Measurements from ENCODE around the gene HM13. TPM values are rescaled to one million over a fixed set of nuclear protein-coding genes. Genes with fewer than 3 reads are reported as not detected.
"Not testable (repeated sequence)": the region's sequence is repeated elsewhere in the genome, so short reads cannot be mapped to it uniquely, and the experiment has no call there.

The HM13 gene
- total RNA-seq, 2 donors from 2014 or later: 107 to 179 TPM

- Histone ChIP-seq H3K9ac (ENCODE audit: low read depth in 2 of 2, low read length in 2 of 2) (peak overlapping the region in 1 of 2 donors; percentile 2), H3K4me3 (no peak overlapping the region), H3K9me3 (no peaks in the 10 kb centered on the region), H3K36me3 (no peaks in the 10 kb centered on the region), H3K4me1 (peaks cover 16% of the 10 kb centered on the region), H3K27me3 (no peaks in the 10 kb centered on the region), H3K27ac (no peak overlapping the region)
- intact Hi-C loops (cut with DNase I): no loop called here
- DNase-seq: peak; percentile 68
- no peak for TF ChIP-seq CTCF (IDR thresholded peaks at IDR 0.05)
These were observed 3.1 kb downstream of the HM13 start for GRCh38 chr20:31517373-31517772.

- H3K9ac ChIP-seq (ENCODE audit: low read depth in 2 of 2, low read length in 2 of 2); H3K4me3 ChIP-seq; DNase-seq; H3K4me1 ChIP-seq; H3K9me3 ChIP-seq; intact Hi-C loops (cut with DNase I); H3K27ac ChIP-seq; H3K36me3 ChIP-seq; H3K27me3 ChIP-seq: not testable (repeated sequence)
These were observed 7.0 kb downstream of the HM13 start for GRCh38 chr20:31521267-31521666.

GRCh38 chr20:31522731-31523130 is 8.5 kb downstream of the HM13 start:
- Histone ChIP-seq H3K36me3 (no peaks in the 10 kb centered on the region), H3K4me1 (no peaks in the 10 kb centered on the region), H3K27me3 (no peaks in the 10 kb centered on the region), H3K9ac (ENCODE audit: low read depth in 2 of 2, low read length in 2 of 2) (no peak overlapping the region), H3K9me3 (no peaks in the 10 kb centered on the region), H3K4me3 (no peak overlapping the region), H3K27ac (no peak overlapping the region)
- intact Hi-C loops (cut with DNase I): no loop called here
- DNase-seq: no peak
- no peak for TF ChIP-seq CTCF (IDR thresholded peaks at IDR 0.05)

GRCh38 chr20:31523361-31524283 is 9.4 kb downstream of the HM13 start:
- Histone ChIP-seq H3K4me3 (no peak overlapping the region), H3K9me3 (no peaks in the 10 kb centered on the region), H3K27ac (no peak overlapping the region), H3K9ac (ENCODE audit: low read depth in 2 of 2, low read length in 2 of 2) (no peak overlapping the region), H3K27me3 (no peaks in the 10 kb centered on the region), H3K36me3 (no peaks in the 10 kb centered on the region), H3K4me1 (no peaks in the 10 kb centered on the region)
- no peak for DNase-seq
- TF ChIP-seq CTCF (IDR thresholded peaks at IDR 0.05): no peak
- intact Hi-C loops (cut with DNase I): no loop called here

- Histone ChIP-seq H3K9me3 (no peaks in the 10 kb centered on the region), H3K4me3 (no peak overlapping the region), H3K36me3 (peaks cover 4% of the 10 kb centered on the region), H3K27me3 (no peaks in the 10 kb centered on the region), H3K9ac (ENCODE audit: low read depth in 2 of 2, low read length in 2 of 2) (no peak overlapping the region), H3K4me1 (no peaks in the 10 kb centered on the region), H3K27ac (no peak overlapping the region)
- TF ChIP-seq CTCF (IDR thresholded peaks at IDR 0.05): no peak
- intact Hi-C loops (cut with DNase I): no loop called here
- DNase-seq: no peak
These were observed 13.0 kb downstream of the HM13 start for GRCh38 chr20:31527266-31527665.

- Histone ChIP-seq H3K27ac (no peak overlapping the region), H3K4me1 (no peaks in the 10 kb centered on the region), H3K9ac (ENCODE audit: low read depth in 2 of 2, low read length in 2 of 2) (no peak overlapping the region), H3K9me3 (no peaks in the 10 kb centered on the region), H3K36me3 (peaks cover 22% of the 10 kb centered on the region), H3K27me3 (no peaks in the 10 kb centered on the region), H3K4me3 (no peak overlapping the region)
- TF ChIP-seq CTCF (IDR thresholded peaks at IDR 0.05): no peak
- intact Hi-C loops (cut with DNase I): no loop called here
- no peak for DNase-seq
These were observed 21.1 kb downstream of the HM13 start for GRCh38 chr20:31535298-31535697.

Measured in colonic mucosa (tissue), 4 donors.